Activated CD4-positive, alpha-beta T cell treated with anti-CD3 and anti-CD28 coated beads for 36 hours (primary cell): ENCODE results near the gene RNPEPL1. TPM values are rescaled to one million over a fixed set of nuclear protein-coding genes. Genes with fewer than 3 reads are reported as not detected.
"Not testable (repeated sequence)": the region's sequence is repeated elsewhere in the genome, so short reads cannot be mapped to it uniquely, and the experiment has no call there.

ENCODE experiments used
- ATAC-seq: fragments of 200-7000 bp; cut with Tn5 transposase; one replicate; pipeline ENCODE4 v1.10.0; 2021; ENCODE audit warnings: mild to moderate bottlenecking, moderate library complexity
- CTCF ChIA-PET: fragments of 350-600 bp; sonication (Branson Sonifier 250); formaldehyde crosslinking; loops from one replicate; lab custom pipeline; 2021; ENCODE audit warnings: antibody characterized with exemption; lab: Charles Lee
- POLR2A ChIA-PET: fragments of 350-600 bp; sonication (Branson Sonifier 250); formaldehyde crosslinking; loops from one replicate; lab custom pipeline; 2021; ENCODE audit warnings: antibody characterized with exemption, inconsistent platforms; lab: Charles Lee
- DNase-seq: peaks from one replicate; pipeline ENCODE4 v3.0.0-alpha.2; 2020
- H3K27ac Mint-ChIP-seq: one replicate; pipeline ENCODE4 v1.8.0; 2021; ENCODE audit warnings: mixed read lengths
- H3K27me3 Mint-ChIP-seq: one replicate; pipeline ENCODE4 v1.8.0; 2021; ENCODE audit warnings: mixed read lengths
- H3K36me3 Mint-ChIP-seq: one replicate; pipeline ENCODE4 v1.8.0; 2021; ENCODE audit warnings: low read depth, mixed read lengths
- H3K4me1 Mint-ChIP-seq: one replicate; pipeline ENCODE4 v1.8.0; 2021; ENCODE audit warnings: mixed read lengths
- H3K4me3 Mint-ChIP-seq: one replicate; pipeline ENCODE4 v1.8.0; 2021; ENCODE audit warnings: mild to moderate bottlenecking, moderate library complexity, mixed read lengths
- H3K9me3 Mint-ChIP-seq: one replicate; pipeline ENCODE4 v1.8.0; 2021; ENCODE audit warnings: low read depth, mixed read lengths
- intact Hi-C, 2 experiments: fragments of 100-400 bp; cut with DNase I in 1 of 2; cut with micrococcal nuclease in 1 of 2; formaldehyde crosslinking; loops; one replicate each; pipeline versions ENCODE4 v1.14.2 to v1.15.1; 2022 to 2024; cut with DNase I, micrococcal nuclease
- total RNA-seq, 2 experiments: library from RNA; stranded (reverse); gene quantifications; one replicate each; pipeline ENCODE4 v1.2.3, GENCODE V29; 2021

Gene RNPEPL1, protein sequence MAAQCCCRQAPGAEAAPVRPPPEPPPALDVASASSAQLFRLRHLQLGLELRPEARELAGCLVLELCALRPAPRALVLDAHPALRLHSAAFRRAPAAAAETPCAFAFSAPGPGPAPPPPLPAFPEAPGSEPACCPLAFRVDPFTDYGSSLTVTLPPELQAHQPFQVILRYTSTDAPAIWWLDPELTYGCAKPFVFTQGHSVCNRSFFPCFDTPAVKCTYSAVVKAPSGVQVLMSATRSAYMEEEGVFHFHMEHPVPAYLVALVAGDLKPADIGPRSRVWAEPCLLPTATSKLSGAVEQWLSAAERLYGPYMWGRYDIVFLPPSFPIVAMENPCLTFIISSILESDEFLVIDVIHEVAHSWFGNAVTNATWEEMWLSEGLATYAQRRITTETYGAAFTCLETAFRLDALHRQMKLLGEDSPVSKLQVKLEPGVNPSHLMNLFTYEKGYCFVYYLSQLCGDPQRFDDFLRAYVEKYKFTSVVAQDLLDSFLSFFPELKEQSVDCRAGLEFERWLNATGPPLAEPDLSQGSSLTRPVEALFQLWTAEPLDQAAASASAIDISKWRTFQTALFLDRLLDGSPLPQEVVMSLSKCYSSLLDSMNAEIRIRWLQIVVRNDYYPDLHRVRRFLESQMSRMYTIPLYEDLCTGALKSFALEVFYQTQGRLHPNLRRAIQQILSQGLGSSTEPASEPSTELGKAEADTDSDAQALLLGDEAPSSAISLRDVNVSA
- 10 to 100 TPM; 35.7 to 43.8 TPM for total RNA-seq

DNA sequence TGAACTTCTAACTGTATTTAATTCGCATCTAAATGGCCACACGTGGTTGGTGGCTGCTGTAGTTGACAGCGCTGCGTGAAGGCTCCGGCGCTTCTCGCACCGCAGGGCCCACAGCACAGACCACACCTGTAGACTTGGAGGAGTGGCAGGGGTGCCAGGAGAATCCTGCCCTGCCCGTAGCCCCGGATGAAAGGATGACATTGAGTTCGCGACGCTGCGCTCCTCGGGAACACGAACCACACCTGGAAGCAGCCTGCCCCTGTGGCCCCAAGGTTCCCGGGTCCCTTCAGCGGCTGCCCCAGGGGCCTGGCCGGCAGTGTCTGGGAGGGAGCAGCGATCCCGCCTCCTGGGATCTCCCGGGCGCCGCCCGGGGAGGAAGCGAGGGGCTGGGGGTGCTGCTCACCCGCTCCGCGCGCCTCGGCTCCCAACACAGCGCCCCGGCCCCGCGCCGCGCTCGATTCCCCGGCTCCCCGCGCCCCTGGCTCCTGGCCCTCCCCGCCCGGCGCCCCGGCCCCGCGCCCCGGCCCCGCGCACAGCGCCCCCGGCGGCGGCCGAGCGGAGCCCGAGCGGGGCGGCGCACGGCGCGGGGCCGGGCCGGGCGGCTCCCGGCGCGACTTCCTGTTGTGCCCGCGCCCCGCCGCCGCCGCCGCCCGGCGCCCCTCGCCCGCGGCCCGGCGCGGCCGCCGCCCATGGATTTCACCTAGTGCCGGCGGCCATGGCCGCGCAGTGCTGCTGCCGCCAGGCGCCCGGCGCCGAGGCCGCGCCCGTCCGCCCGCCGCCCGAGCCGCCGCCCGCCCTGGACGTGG is at the start of gene RNPEPL1:
Gene RNPEPL1 (plus strand): TSS at position 613 of the 806 bp plus-strand sequence. CDS start 103 bp downstream, at position 716.
- H3K4me3 Mint-ChIP-seq, result peak within 1 kb of the TSS; percentile 87
- ChIA-PET CTCF (interaction anchor here (0.7 to 3.8 kb wide), 4 partner anchors 12 to 24 kb away, joined by 3 to 61 read pairs (median 7); partner anchors contain the start of gene CAPN10), POLR2A (interaction anchor here (1.4 kb wide), 1 partner anchor 18 kb away, joined by 8 read pairs; the partner anchor contains the start of gene CAPN10)
- H3K9me3 Mint-ChIP-seq, result no peaks in the 10 kb centered on the region
- DNase-seq (peak; percentile 69), ATAC-seq (peak; percentile 17)
- peak within 1 kb of the TSS; percentile 94 for H3K27ac Mint-ChIP-seq
- intact Hi-C loops, result loop anchor here (1.0 to 10.0 kb wide), 10 partner anchors 8 to 1317 kb away; partner anchors contain the start of genes D2HGDH (in 1 of the 2), DTYMK (in 1 of the 2), DUSP28 (in 1 of the 2) and FARP2 (in 1 of the 2)
- no peaks in the 10 kb centered on the region for H3K27me3 Mint-ChIP-seq
- H3K36me3 Mint-ChIP-seq, result peaks cover 21% of the 10 kb centered on the region
- H3K4me1 Mint-ChIP-seq, result peaks cover 49% of the 10 kb centered on the region

DNA sequence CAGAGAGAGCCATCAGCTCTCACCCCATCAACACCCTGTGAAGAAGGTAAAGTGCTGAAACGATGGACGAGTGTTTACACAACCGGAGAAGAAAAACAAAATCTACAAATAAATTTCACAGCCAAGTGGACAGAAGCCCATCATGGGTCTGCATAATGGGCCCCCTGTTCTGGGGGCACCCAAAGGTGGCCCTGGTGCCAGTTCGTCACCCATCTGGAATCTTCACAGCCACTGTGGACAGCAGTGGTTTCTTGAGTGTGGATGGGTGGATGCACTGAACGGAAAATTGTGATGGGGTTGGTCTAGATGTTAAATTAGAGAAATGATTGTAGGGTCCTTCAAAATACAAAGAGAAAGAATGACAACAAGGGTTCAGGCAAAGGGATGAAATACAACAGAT is 49.3 kb upstream of the RNPEPL1 start:
- ChIA-PET CTCF (interaction anchor here (1.4 kb wide), 1 partner anchor 68 kb away, joined by 3 read pairs; the partner anchor contains the start of gene CAPN10), POLR2A (no interaction called here)
- H3K27ac Mint-ChIP-seq, result no peak overlapping the region
- no peak overlapping the region for H3K4me3 Mint-ChIP-seq
- H3K9me3 Mint-ChIP-seq, result no peaks in the 10 kb centered on the region
- no peak for ATAC-seq
- no peak for DNase-seq
- peaks cover 3% of the 10 kb centered on the region for H3K27me3 Mint-ChIP-seq
- H3K36me3 Mint-ChIP-seq, result peaks cover 20% of the 10 kb centered on the region
- peaks cover 9% of the 10 kb centered on the region for H3K4me1 Mint-ChIP-seq
- intact Hi-C loops, result loop anchor here in 1 of 2 experiments (10.0 kb wide), 1 partner anchor 186 kb away; no protein-coding TSS in a partner anchor

DNA sequence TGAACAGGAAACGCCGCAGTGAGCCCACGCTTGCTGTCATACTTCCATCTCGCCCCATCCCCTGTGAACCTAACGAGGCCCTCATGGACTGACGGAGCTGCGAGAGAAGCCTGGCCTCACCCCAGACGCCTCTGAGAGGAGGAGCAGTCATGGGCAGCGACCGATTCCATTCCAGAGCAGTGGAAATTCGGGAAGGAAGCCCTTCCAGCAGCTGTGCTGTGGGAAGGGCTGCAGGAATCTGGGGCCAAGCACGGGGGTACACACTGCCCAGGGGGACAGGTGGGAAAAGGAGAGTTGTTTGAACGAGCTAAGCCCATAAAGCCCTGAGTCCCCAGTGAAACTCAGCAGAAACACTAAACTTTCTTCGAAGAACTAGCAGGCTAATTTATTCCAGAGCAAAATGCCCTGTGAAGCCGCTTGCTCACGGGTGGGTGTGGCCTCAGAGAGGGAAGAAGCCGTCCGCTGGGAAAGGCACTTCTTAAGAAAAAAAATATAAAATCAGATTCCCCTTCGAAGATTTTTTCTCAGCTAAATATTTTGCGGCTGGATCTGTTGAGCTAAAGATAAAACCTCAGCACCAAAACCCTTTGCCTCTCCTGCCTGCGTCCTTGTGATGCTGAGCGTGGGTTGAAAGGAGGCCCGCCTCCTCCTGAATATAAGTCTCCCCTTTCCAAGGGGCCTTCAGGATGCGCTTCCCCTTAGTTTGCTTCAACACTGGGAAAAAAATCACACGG is 48.7 kb upstream of the RNPEPL1 start:
- H3K27ac Mint-ChIP-seq, result no peak overlapping the region
- H3K36me3 Mint-ChIP-seq, result peaks cover 25% of the 10 kb centered on the region
- intact Hi-C loops, result loop anchor here in 1 of 2 experiments (10.0 kb wide), 1 partner anchor 185 kb away; no protein-coding TSS in a partner anchor
- ATAC-seq (no peak), DNase-seq (no peak)
- CTCF ChIA-PET, result interaction anchor here (0.7 kb wide), 2 partner anchors 35 to 547 kb away, joined by 3 read pairs; no protein-coding TSS in a partner anchor
- H3K4me3 Mint-ChIP-seq, result no peak overlapping the region
- peaks cover 1% of the 10 kb centered on the region for H3K9me3 Mint-ChIP-seq
- H3K27me3 Mint-ChIP-seq, result peaks cover 3% of the 10 kb centered on the region
- POLR2A ChIA-PET, result interaction anchor here (0.6 kb wide), 1 partner anchor 475 kb away, joined by 4 read pairs; no protein-coding TSS in a partner anchor
- H3K4me1 Mint-ChIP-seq, result peaks cover 3% of the 10 kb centered on the region

DNA sequence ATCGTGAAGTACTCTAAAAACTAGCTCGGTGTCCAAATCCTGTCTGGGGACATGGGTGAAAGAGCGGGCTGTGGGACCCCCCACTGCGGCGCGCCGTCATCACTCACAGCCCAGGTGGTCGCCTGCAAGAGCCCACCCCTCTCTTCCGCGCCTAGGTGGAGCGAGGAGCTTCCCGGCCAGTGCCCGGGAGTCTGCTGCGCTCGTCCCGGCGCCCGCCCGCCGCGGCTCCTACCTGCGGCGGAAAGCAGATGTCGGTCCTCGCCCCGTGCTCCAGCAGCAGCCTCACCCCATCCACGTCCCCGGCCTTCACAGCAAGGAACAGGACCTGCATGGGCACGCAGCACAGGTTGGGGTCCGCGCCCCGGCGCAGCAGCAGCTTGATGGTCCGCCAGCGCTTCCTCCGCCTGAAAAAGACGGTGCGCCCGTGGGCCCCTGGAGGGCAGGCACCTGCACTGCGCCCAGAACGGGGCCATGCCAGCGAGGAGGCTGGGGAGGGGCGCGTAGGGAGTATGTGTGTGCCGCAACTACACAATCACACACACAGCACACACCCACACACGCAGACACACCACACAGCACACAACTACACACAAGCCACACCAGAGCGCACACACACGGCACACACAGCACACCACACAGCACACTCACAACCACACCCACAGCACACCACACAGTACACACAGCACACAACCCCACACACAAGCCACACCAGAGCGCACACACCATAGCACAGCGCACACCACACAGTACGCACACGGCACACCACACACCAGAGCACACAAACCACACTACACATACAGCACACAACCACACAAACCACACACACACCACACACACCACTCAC is 47.9 kb upstream of the RNPEPL1 start:
- DNase-seq (peak; percentile 27), ATAC-seq (peak; percentile 68)
- intact Hi-C loops, result no loop called here
- CTCF ChIA-PET, result interaction anchor here (0.7 kb wide), 1 partner anchor 546 kb away, joined by 3 read pairs; no protein-coding TSS in a partner anchor
- H3K4me1 Mint-ChIP-seq, result peaks cover 3% of the 10 kb centered on the region
- no peak overlapping the region for H3K4me3 Mint-ChIP-seq
- POLR2A ChIA-PET, result no interaction called here
- H3K27ac Mint-ChIP-seq, result no peak overlapping the region
- peaks cover 32% of the 10 kb centered on the region for H3K36me3 Mint-ChIP-seq
- H3K27me3 Mint-ChIP-seq, result peaks cover 3% of the 10 kb centered on the region
- H3K9me3 Mint-ChIP-seq, result peaks cover 7% of the 10 kb centered on the region

DNA sequence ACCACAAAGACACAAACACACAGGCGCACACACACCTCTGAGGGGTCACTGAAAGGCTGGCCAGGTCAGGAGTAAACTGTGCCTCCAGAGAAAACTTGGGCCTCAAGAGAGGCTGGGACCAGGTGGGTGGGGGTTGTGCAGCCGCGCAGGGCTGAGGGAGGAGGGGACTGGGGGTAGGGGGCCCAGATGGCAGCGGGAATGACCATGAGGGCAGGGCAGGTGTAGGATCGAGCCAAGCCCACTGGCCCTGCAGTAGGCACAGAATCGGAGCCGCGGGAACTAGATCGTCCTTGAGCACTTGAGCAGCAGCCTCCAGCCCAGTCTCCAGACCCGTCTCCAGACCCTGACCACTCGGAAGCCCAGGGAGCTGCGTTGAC is 47.3 kb upstream of the RNPEPL1 start:
- ChIA-PET POLR2A (interaction anchor here (0.5 kb wide), 1 partner anchor 48 kb away, joined by 3 read pairs; no protein-coding TSS in a partner anchor), CTCF (no interaction called here)
- peaks cover 37% of the 10 kb centered on the region for H3K36me3 Mint-ChIP-seq
- DNase-seq, result no peak
- no peak for ATAC-seq
- H3K27me3 Mint-ChIP-seq, result peaks cover 3% of the 10 kb centered on the region
- no peak overlapping the region for H3K27ac Mint-ChIP-seq
- intact Hi-C loops, result no loop called here
- peaks cover 3% of the 10 kb centered on the region for H3K4me1 Mint-ChIP-seq
- H3K4me3 Mint-ChIP-seq, result no peak overlapping the region
- H3K9me3 Mint-ChIP-seq, result peaks cover 12% of the 10 kb centered on the region

DNA sequence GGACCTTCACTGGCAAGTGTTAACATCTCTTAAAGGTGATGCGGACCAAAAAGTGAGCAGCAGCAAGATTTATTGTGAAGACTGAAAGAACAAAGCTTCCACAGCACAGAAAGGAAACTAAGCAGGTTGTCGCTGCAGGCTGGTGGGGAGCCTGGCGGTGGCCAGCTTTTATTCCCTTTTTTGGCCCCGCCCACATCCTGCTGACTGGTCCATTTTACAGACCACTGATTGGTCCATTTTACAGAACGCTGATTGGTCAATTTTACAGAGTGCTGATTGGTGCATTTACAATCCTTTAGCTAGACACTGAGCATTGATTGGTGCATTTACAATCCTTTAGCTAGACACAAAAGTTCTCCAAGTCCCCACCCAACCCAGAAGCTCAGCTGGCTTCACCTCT is 46.4 kb upstream of the RNPEPL1 start:
- H3K4me3 Mint-ChIP-seq, ATAC-seq, H3K27ac Mint-ChIP-seq, DNase-seq, H3K4me1 Mint-ChIP-seq, H3K27me3 Mint-ChIP-seq, intact Hi-C loops: not testable (repeated sequence)
- ChIA-PET CTCF (interaction anchor here (0.6 to 0.7 kb wide), 2 partner anchors 44 to 1887 kb away, joined by 3 read pairs; no protein-coding TSS in a partner anchor), POLR2A (interaction anchor here (0.7 kb wide), 1 partner anchor 83 kb away, joined by 3 read pairs; no protein-coding TSS in a partner anchor)
- H3K36me3 Mint-ChIP-seq, result peaks cover 45% of the 10 kb centered on the region
- H3K9me3 Mint-ChIP-seq, result peaks cover 16% of the 10 kb centered on the region

DNA sequence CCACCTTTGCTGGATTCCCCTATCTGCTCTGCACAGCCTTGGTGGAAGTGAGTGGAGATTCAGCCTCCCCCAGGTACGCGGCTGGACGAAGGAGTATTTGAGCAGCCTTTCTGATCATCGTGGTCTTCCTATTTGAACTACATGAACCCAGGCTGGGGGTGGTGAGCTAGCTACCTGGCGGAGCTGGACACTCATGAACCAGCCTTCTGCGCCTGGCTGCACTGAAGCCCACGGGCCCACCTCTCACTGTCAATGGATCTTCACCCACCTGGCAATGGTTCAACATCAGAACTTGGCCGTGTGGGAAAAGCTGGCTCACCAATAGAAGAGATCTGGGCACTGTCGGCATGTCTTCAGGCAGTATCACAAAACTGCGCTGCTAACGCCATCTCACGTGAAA is 45.9 kb upstream of the RNPEPL1 start:
- Mint-ChIP-seq H3K9me3 (peaks cover 20% of the 10 kb centered on the region), H3K27me3 (peaks cover 3% of the 10 kb centered on the region), H3K36me3 (peaks cover 51% of the 10 kb centered on the region), H3K27ac (no peak overlapping the region), H3K4me3 (no peak overlapping the region), H3K4me1 (peaks cover 3% of the 10 kb centered on the region)
- ATAC-seq (no peak), DNase-seq (no peak)
- CTCF ChIA-PET, result interaction anchor here (0.6 to 0.7 kb wide), 2 partner anchors 43 to 1888 kb away, joined by 3 read pairs; no protein-coding TSS in a partner anchor
- intact Hi-C loops, result no loop called here
- POLR2A ChIA-PET, result interaction anchor here (0.7 kb wide), 1 partner anchor 84 kb away, joined by 3 read pairs; no protein-coding TSS in a partner anchor

DNA sequence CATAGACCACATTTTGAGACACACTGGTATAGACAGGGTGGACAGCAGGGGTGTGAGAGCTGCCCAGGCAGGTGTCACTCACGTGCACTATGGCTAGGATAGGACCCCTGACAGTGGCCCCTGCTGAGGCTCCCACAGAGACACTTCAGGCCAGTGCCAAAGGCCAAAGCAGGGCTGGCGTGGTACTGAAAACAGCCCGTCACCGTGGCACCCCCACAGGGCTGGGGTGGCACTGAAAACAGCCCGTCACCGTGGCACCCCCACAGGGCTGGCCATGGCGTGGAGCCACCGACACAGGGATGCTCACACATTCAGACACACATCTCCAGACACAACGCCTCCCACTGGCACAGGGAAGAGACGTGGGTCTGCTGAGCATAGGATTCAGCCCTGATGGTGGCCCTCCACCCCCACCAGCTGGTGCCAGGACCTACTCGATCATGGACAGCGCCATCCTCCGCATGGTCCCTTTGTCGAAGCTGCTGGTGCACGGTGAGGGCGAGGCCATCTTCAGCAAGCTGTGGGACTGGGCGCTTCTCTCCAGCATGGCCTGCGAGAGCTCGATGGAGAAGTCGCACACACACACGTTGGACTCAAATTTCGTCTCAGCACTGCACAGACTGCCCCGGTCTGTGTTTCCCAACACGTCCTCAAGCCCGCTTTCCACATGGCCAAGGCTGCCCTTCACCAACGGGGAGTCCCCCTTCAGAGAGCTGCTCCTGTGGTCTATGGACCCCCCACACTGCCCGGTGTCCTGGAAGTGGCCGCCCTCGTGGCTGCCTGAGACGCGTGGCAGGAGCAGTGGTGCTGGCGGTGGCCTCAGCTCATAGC is 44.6 kb upstream of the RNPEPL1 start:
- POLR2A ChIA-PET, result no interaction called here
- DNase-seq (no peak), ATAC-seq (peak; percentile 9)
- peaks cover 3% of the 10 kb centered on the region for H3K27me3 Mint-ChIP-seq
- peaks cover 22% of the 10 kb centered on the region for H3K9me3 Mint-ChIP-seq
- intact Hi-C loops, result no loop called here
- CTCF ChIA-PET, result interaction anchor here (0.8 kb wide), 1 partner anchor 9 kb away, joined by 3 read pairs; no protein-coding TSS in a partner anchor
- no peak overlapping the region for H3K4me3 Mint-ChIP-seq
- H3K27ac Mint-ChIP-seq, result no peak overlapping the region
- peaks cover 3% of the 10 kb centered on the region for H3K4me1 Mint-ChIP-seq
- H3K36me3 Mint-ChIP-seq, result peaks cover 59% of the 10 kb centered on the region
